ENCODE measurements around the gene CWC22. TPM values are rescaled to one million over a fixed set of nuclear protein-coding genes. Genes with fewer than 3 reads are reported as not detected.

CWC22 gene
- total RNA-seq, 3 donors from 2014 or later = 23.0 to 28.1 (median 23.9) TPM

GRCh38 chr2:179946810-179947615, 60.1 kb downstream of the CWC22 start:
- Histone ChIP-seq H3K27me3 (no peaks in the 10 kb centered on the region), H3K36me3 (no peaks in the 10 kb centered on the region), H3K27ac (no peak overlapping the region), H3K4me3 (no peak overlapping the region), H3K9me3 (no peaks in the 10 kb centered on the region), H3K4me1 (no peaks in the 10 kb centered on the region)
- TF ChIP-seq POLR2AphosphoS5 (IDR thresholded peaks at IDR 0.05) (no peak), POLR2A (IDR thresholded peaks at IDR 0.05) (no peak)
- TF ChIP-seq, protein P1, sequence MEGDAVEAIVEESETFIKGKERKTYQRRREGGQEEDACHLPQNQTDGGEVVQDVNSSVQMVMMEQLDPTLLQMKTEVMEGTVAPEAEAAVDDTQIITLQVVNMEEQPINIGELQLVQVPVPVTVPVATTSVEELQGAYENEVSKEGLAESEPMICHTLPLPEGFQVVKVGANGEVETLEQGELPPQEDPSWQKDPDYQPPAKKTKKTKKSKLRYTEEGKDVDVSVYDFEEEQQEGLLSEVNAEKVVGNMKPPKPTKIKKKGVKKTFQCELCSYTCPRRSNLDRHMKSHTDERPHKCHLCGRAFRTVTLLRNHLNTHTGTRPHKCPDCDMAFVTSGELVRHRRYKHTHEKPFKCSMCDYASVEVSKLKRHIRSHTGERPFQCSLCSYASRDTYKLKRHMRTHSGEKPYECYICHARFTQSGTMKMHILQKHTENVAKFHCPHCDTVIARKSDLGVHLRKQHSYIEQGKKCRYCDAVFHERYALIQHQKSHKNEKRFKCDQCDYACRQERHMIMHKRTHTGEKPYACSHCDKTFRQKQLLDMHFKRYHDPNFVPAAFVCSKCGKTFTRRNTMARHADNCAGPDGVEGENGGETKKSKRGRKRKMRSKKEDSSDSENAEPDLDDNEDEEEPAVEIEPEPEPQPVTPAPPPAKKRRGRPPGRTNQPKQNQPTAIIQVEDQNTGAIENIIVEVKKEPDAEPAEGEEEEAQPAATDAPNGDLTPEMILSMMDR (IDR thresholded peaks at IDR 0.05) = no peak
- intact Hi-C loops (cut with DNase I; ENCODE audit: low total_unique reads) = no loop called here
- no peak for DNase-seq (ENCODE audit: low spot score in 2 of 2)

DNA sequence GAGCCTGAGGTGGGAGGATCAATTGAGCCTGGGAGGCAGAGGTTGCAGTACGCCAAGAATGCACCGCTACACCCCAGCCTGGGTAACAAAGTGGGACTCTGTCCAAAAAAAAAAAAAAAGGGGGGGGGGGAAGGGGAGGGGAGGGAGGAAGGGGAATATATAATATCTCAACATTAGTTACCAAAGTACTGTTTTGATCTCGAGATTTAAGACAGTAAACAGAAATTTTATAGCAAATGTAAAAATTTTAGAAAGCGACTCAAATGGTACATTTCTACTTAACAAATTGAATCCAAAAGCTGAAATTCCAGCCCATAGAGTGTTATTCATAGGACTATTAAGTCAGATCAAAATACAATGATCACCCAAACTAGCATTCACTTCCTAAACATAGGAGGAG, 60.8 kb downstream of the CWC22 start:
- intact Hi-C loops (cut with DNase I; ENCODE audit: low total_unique reads) = no loop called here
- TF ChIP-seq POLR2A (IDR thresholded peaks at IDR 0.05) (no peak), POLR2AphosphoS5 (IDR thresholded peaks at IDR 0.05) (no peak)
- TF ChIP-seq, protein P1 (IDR thresholded peaks at IDR 0.05) = no peak
- Histone ChIP-seq H3K36me3 (no peaks in the 10 kb centered on the region), H3K27ac (no peak overlapping the region), H3K9me3 (no peaks in the 10 kb centered on the region), H3K27me3 (no peaks in the 10 kb centered on the region), H3K4me1 (no peaks in the 10 kb centered on the region), H3K4me3 (no peak overlapping the region)
- no peak for DNase-seq (ENCODE audit: low spot score in 2 of 2)

DNA sequence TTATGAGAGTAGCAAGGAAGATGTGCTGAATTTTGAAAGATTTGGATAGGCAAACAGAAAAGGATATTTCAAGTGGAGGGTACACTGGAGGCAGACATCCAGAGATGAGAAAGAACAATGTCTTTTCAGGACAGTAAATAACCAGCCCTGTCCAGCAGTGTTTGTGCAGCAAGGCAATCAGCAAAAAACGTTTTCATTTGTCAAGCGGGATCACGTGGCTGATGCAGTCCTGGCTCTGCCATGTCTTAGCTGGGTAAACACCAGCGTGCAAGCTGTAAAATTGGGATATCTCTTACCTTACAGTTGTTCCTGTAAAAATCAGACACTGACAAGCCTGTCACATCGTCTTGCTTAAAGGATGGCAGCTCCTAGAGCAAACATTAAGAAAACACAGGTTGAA, 67.8 kb downstream of the CWC22 start:
- intact Hi-C loops (cut with DNase I; ENCODE audit: low total_unique reads) = no loop called here
- Histone ChIP-seq H3K4me3 (no peak overlapping the region), H3K9me3 (no peaks in the 10 kb centered on the region), H3K27me3 (no peaks in the 10 kb centered on the region), H3K27ac (no peak overlapping the region), H3K36me3 (no peaks in the 10 kb centered on the region), H3K4me1 (no peaks in the 10 kb centered on the region)
- TF ChIP-seq POLR2AphosphoS5 (IDR thresholded peaks at IDR 0.05) = no peak
- no peak for TF ChIP-seq POLR2A (IDR thresholded peaks at IDR 0.05)
- TF ChIP-seq, protein P1 (IDR thresholded peaks at IDR 0.05) = no peak
- DNase-seq (ENCODE audit: low spot score in 2 of 2) = no peak

- Histone ChIP-seq H3K36me3 (no peaks in the 10 kb centered on the region), H3K4me1 (no peaks in the 10 kb centered on the region), H3K9me3 (no peaks in the 10 kb centered on the region), H3K4me3 (no peak overlapping the region), H3K27me3 (no peaks in the 10 kb centered on the region), H3K27ac (no peak overlapping the region)
- intact Hi-C loops (cut with DNase I; ENCODE audit: low total_unique reads) = no loop called here
- TF ChIP-seq POLR2AphosphoS5 (IDR thresholded peaks at IDR 0.05) (no peak), POLR2A (IDR thresholded peaks at IDR 0.05) (no peak)
- TF ChIP-seq, protein P1 (IDR thresholded peaks at IDR 0.05) = no peak
- no peak for DNase-seq (ENCODE audit: low spot score in 2 of 2)
Observed at GRCh38 chr2:179938026-179938425, 69.1 kb downstream of the CWC22 start.

DNA sequence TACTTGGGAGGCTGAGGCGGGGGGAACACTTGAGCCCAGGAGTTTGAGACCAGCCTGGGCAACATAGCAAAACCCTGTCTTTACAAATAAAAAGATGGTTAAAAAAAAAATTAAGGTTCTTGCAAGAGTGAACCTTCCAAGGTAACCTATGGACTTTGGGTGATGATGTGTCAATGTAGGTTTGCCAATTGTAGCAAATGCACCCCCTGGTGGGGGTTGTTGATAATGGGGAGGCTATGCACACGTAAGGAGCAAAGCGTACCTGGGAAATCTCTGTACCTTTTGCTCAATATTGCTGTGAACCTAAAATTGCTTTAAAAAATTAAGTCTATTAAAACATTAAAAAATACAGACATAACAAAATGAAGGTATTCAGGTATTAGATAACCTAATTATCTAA, 70.4 kb downstream of the CWC22 start:
- no peak for DNase-seq (ENCODE audit: low spot score in 2 of 2)
- no peak overlapping the region for H3K27ac ChIP-seq
- no peaks in the 10 kb centered on the region for H3K9me3 ChIP-seq
- H3K4me3 ChIP-seq = no peak overlapping the region
- H3K27me3 ChIP-seq = no peaks in the 10 kb centered on the region
- no peaks in the 10 kb centered on the region for H3K36me3 ChIP-seq
- H3K4me1 ChIP-seq = no peaks in the 10 kb centered on the region
- intact Hi-C loops (cut with DNase I; ENCODE audit: low total_unique reads) = no loop called here
- TF ChIP-seq, protein P1 (IDR thresholded peaks at IDR 0.05) = no peak
- no peak for TF ChIP-seq POLR2A (IDR thresholded peaks at IDR 0.05)
- TF ChIP-seq POLR2AphosphoS5 (IDR thresholded peaks at IDR 0.05) = no peak

Measured in breast epithelium (tissue), 4 donors.